ENCODE results near the gene RNF32.

DNA sequence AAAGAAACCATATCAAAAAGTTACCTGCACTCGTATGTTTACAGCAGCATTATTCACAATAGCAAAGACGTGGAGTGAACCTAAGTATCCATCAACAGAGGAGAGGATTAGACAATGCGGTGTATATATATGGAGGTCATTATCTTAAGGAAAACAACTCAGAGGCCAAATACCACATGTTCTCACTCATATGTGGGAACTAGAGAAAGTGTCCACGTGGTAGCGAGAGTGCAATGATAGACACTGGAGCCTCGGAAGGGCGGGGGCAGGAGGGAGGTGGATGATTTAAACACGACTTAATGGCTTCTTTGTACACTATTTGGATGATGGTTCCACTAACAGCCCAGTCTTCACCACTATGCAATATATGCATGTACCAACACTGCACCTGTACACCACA is 40.1 kb upstream of the RNF32 start:
- TF ChIP-seq RARB (CRISPR knock-in tag; IDR thresholded peaks at IDR 0.05) (no peak), ZFP3 (CRISPR knock-in tag; IDR thresholded peaks at IDR 0.05) (no peak), CSDC2 (CRISPR knock-in tag; IDR thresholded peaks at IDR 0.05) (no peak), ISL1 (CRISPR knock-in tag; IDR thresholded peaks at IDR 0.05) (no peak)
- TF ChIP-seq, protein P1, sequence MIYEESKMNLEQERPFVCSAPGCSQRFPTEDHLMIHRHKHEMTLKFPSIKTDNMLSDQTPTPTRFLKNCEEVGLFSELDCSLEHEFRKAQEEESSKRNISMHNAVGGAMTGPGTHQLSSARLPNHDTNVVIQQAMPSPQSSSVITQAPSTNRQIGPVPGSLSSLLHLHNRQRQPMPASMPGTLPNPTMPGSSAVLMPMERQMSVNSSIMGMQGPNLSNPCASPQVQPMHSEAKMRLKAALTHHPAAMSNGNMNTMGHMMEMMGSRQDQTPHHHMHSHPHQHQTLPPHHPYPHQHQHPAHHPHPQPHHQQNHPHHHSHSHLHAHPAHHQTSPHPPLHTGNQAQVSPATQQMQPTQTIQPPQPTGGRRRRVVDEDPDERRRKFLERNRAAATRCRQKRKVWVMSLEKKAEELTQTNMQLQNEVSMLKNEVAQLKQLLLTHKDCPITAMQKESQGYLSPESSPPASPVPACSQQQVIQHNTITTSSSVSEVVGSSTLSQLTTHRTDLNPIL (CRISPR knock-in tag; IDR thresholded peaks at IDR 0.05; ENCODE audit: low read depth) = no peak
- TF ChIP-seq, protein P2, sequence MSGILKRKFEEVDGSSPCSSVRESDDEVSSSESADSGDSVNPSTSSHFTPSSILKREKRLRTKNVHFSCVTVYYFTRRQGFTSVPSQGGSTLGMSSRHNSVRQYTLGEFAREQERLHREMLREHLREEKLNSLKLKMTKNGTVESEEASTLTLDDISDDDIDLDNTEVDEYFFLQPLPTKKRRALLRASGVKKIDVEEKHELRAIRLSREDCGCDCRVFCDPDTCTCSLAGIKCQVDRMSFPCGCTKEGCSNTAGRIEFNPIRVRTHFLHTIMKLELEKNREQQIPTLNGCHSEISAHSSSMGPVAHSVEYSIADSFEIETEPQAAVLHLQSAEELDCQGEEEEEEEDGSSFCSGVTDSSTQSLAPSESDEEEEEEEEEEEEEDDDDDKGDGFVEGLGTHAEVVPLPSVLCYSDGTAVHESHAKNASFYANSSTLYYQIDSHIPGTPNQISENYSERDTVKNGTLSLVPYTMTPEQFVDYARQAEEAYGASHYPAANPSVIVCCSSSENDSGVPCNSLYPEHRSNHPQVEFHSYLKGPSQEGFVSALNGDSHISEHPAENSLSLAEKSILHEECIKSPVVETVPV (CRISPR knock-in tag; IDR thresholded peaks at IDR 0.05) = no peak
- TF ChIP-seq, protein P3, sequence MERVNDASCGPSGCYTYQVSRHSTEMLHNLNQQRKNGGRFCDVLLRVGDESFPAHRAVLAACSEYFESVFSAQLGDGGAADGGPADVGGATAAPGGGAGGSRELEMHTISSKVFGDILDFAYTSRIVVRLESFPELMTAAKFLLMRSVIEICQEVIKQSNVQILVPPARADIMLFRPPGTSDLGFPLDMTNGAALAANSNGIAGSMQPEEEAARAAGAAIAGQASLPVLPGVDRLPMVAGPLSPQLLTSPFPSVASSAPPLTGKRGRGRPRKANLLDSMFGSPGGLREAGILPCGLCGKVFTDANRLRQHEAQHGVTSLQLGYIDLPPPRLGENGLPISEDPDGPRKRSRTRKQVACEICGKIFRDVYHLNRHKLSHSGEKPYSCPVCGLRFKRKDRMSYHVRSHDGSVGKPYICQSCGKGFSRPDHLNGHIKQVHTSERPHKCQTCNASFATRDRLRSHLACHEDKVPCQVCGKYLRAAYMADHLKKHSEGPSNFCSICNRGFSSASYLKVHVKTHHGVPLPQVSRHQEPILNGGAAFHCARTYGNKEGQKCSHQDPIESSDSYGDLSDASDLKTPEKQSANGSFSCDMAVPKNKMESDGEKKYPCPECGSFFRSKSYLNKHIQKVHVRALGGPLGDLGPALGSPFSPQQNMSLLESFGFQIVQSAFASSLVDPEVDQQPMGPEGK (CRISPR knock-in tag; IDR thresholded peaks at IDR 0.05; ENCODE audit: borderline replicate concordance) = no peak
